Activated CD4-positive, alpha-beta memory T cell treated with anti-CD3 and anti-CD28 coated beads for 36 hours (primary cell): ENCODE results near the gene TPSAB1. TPM values are rescaled to one million over a fixed set of nuclear protein-coding genes. Genes with fewer than 3 reads are reported as not detected.
"Not testable (repeated sequence)": the region's sequence is repeated elsewhere in the genome, so short reads cannot be mapped to it uniquely, and the experiment has no call there.

Experiments
- CTCF ChIA-PET: fragments of 350-600 bp; sonication (Branson Sonifier 250); formaldehyde crosslinking; loops from one replicate; lab custom pipeline; 2021; ENCODE audit warnings: antibody characterized with exemption, inconsistent platforms; lab: Charles Lee
- POLR2A ChIA-PET: fragments of 350-600 bp; sonication (Branson Sonifier 250); formaldehyde crosslinking; loops from one replicate; lab custom pipeline; 2021; ENCODE audit warnings: antibody characterized with exemption; lab: Charles Lee
- DNase-seq: peaks from one replicate; pipeline ENCODE4 v3.0.0-alpha.2; 2020
- H3K27ac Mint-ChIP-seq: one replicate; pipeline ENCODE4 v1.8.0; 2021; ENCODE audit warnings: mixed read lengths
- H3K27me3 Mint-ChIP-seq: one replicate; pipeline ENCODE4 v1.8.0; 2021; ENCODE audit warnings: mixed read lengths
- H3K36me3 Mint-ChIP-seq: one replicate; pipeline ENCODE4 v1.8.0; 2021; ENCODE audit warnings: mixed read lengths
- H3K4me1 Mint-ChIP-seq: one replicate; pipeline ENCODE4 v1.8.0; 2021; ENCODE audit warnings: low read depth, mixed read lengths
- H3K4me3 Mint-ChIP-seq: one replicate; pipeline ENCODE4 v1.8.0; 2021; ENCODE audit warnings: mild to moderate bottlenecking, mixed read lengths
- H3K9me3 Mint-ChIP-seq: one replicate; pipeline ENCODE4 v1.8.0; 2021; ENCODE audit warnings: mixed read lengths
- intact Hi-C: fragments of 100-400 bp; cut with micrococcal nuclease; formaldehyde crosslinking; loops from one replicate; pipeline ENCODE4 v1.15.1; 2023
- total RNA-seq, 2 experiments: library from RNA; stranded (reverse); gene quantifications; one replicate each; pipeline ENCODE4 v1.2.3, GENCODE V29; 2021

The TPSAB1 gene
- total RNA-seq, 2 experiments from 2014 or later = not detected

GRCh38 chr16:1249031-1249755 is 8.7 kb downstream of the TPSAB1 start:
- H3K4me1 Mint-ChIP-seq, H3K27ac Mint-ChIP-seq, H3K4me3 Mint-ChIP-seq, H3K27me3 Mint-ChIP-seq, CTCF ChIA-PET, intact Hi-C loops, POLR2A ChIA-PET, H3K9me3 Mint-ChIP-seq, DNase-seq, H3K36me3 Mint-ChIP-seq: not testable (repeated sequence)

- intact Hi-C loops, H3K27ac Mint-ChIP-seq, H3K4me3 Mint-ChIP-seq: not testable (repeated sequence)
These were observed 13.3 kb downstream of the TPSAB1 start for GRCh38 chr16:1253701-1254364.

GRCh38 chr16:1254821-1255220 is 14.3 kb downstream of the TPSAB1 start:
- CTCF ChIA-PET, H3K27ac Mint-ChIP-seq, H3K4me1 Mint-ChIP-seq, H3K9me3 Mint-ChIP-seq, H3K36me3 Mint-ChIP-seq, DNase-seq, H3K27me3 Mint-ChIP-seq, POLR2A ChIA-PET, intact Hi-C loops, H3K4me3 Mint-ChIP-seq: not testable (repeated sequence)

More at GRCh38 chr16:1253701-1254364, 13.3 kb downstream of the TPSAB1 start:
- POLR2A ChIA-PET, DNase-seq, CTCF ChIA-PET, H3K9me3 Mint-ChIP-seq, H3K27me3 Mint-ChIP-seq, H3K4me1 Mint-ChIP-seq, H3K36me3 Mint-ChIP-seq: not testable (repeated sequence)

GRCh38 chr16:1255276-1256122 is 15.0 kb downstream of the TPSAB1 start, which contains the start of gene TPSD1:
Gene TPSD1 (plus strand): TSS chr16:1256069. CDS start chr16:1256281, 212 bp downstream.
- intact Hi-C loops, H3K9me3 Mint-ChIP-seq, H3K4me1 Mint-ChIP-seq, DNase-seq, H3K36me3 Mint-ChIP-seq, POLR2A ChIA-PET, CTCF ChIA-PET, H3K4me3 Mint-ChIP-seq, H3K27ac Mint-ChIP-seq: not testable (repeated sequence)
- peaks cover 12% of the 10 kb centered on the region for H3K27me3 Mint-ChIP-seq

GRCh38 chr16:1256296-1256873 is 15.9 kb downstream of the TPSAB1 start:
- H3K36me3 Mint-ChIP-seq, H3K9me3 Mint-ChIP-seq, DNase-seq, CTCF ChIA-PET, intact Hi-C loops, H3K4me1 Mint-ChIP-seq, H3K27ac Mint-ChIP-seq, H3K4me3 Mint-ChIP-seq, POLR2A ChIA-PET: not testable (repeated sequence)
- H3K27me3 Mint-ChIP-seq = peaks cover 18% of the 10 kb centered on the region

GRCh38 chr16:1256874-1257322 is 16.4 kb downstream of the TPSAB1 start:
- no peak for DNase-seq
- intact Hi-C loops = no loop called here
- ChIA-PET POLR2A (no interaction called here), CTCF (no interaction called here)
- Mint-ChIP-seq H3K4me1 (peaks cover 5% of the 10 kb centered on the region), H3K4me3 (no peak overlapping the region), H3K36me3 (no peaks in the 10 kb centered on the region), H3K27me3 (peaks cover 18% of the 10 kb centered on the region), H3K9me3 (no peaks in the 10 kb centered on the region), H3K27ac (no peak overlapping the region)

GRCh38 chr16:1257561-1258224 is 17.2 kb downstream of the TPSAB1 start:
- Mint-ChIP-seq H3K9me3 (no peaks in the 10 kb centered on the region), H3K27ac (no peak overlapping the region), H3K27me3 (peaks cover 24% of the 10 kb centered on the region), H3K4me1 (peaks cover 5% of the 10 kb centered on the region), H3K36me3 (no peaks in the 10 kb centered on the region), H3K4me3 (no peak overlapping the region)
- POLR2A ChIA-PET = no interaction called here
- DNase-seq = no peak
- CTCF ChIA-PET = no interaction called here
- intact Hi-C loops = no loop called here

- Mint-ChIP-seq H3K27ac (no peak overlapping the region), H3K4me3 (no peak overlapping the region), H3K4me1 (peaks cover 5% of the 10 kb centered on the region), H3K9me3 (no peaks in the 10 kb centered on the region), H3K27me3 (peaks cover 24% of the 10 kb centered on the region), H3K36me3 (no peaks in the 10 kb centered on the region)
- CTCF ChIA-PET = no interaction called here
- intact Hi-C loops = no loop called here
- POLR2A ChIA-PET = no interaction called here
- no peak for DNase-seq
These were observed 17.7 kb downstream of the TPSAB1 start for GRCh38 chr16:1258225-1258600.

- DNase-seq = no peak
- POLR2A ChIA-PET = no interaction called here
- intact Hi-C loops = no loop called here
- Mint-ChIP-seq H3K27ac (no peak overlapping the region), H3K9me3 (peaks cover under 1% of the 10 kb centered on the region), H3K36me3 (no peaks in the 10 kb centered on the region), H3K4me1 (peaks cover 5% of the 10 kb centered on the region), H3K27me3 (peaks cover 24% of the 10 kb centered on the region), H3K4me3 (no peak overlapping the region)
- CTCF ChIA-PET = no interaction called here
These were observed 18.6 kb downstream of the TPSAB1 start for GRCh38 chr16:1258906-1259759.

GRCh38 chr16:1259760-1260068 is 19.2 kb downstream of the TPSAB1 start:
- H3K9me3 Mint-ChIP-seq = peaks cover 6% of the 10 kb centered on the region
- DNase-seq = no peak
- peaks cover 5% of the 10 kb centered on the region for H3K4me1 Mint-ChIP-seq
- peaks cover 24% of the 10 kb centered on the region for H3K27me3 Mint-ChIP-seq
- ChIA-PET POLR2A (no interaction called here), CTCF (no interaction called here)
- no peak overlapping the region for H3K4me3 Mint-ChIP-seq
- H3K27ac Mint-ChIP-seq = no peak overlapping the region
- no peaks in the 10 kb centered on the region for H3K36me3 Mint-ChIP-seq
- intact Hi-C loops = no loop called here

GRCh38 chr16:1260101-1260680 is 19.7 kb downstream of the TPSAB1 start:
- Mint-ChIP-seq H3K9me3 (peaks cover 9% of the 10 kb centered on the region), H3K4me1 (peaks cover 5% of the 10 kb centered on the region), H3K27ac (no peak overlapping the region), H3K36me3 (no peaks in the 10 kb centered on the region), H3K4me3 (no peak overlapping the region), H3K27me3 (peaks cover 24% of the 10 kb centered on the region)
- ChIA-PET CTCF (no interaction called here), POLR2A (no interaction called here)
- DNase-seq = no peak
- intact Hi-C loops = no loop called here
